GM18909 (cell line): ENCODE data around the gene CAMK1D.

Experiments used
- ATAC-seq: cut with Tn5 transposase; IDR thresholded peaks from one replicate; pipeline ENCODE4 v1.9.1; 2021; ENCODE audit warnings: mild to moderate bottlenecking; ENCODE audit not compliant: unreplicated experiment, poor library complexity

Gene CAMK1D

DNA sequence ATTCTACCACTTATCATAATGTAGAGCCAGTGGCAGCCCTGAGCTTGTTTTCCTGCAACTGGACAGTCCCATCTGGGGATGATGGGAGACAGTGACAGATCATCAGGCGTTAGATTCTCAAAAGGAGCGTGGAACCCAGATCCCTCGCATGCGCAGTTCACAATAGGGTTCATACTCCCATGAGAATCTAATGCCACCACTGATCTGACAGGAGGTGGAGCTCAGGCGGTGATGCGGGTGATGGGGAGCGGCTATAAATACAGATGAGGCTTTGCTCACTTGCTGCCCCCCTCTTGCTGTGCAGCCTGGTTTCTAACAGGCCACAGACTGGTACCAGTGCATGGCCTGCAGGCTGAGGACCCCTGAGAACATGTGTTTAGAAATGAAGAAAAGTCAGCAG is 260.1 kb downstream of the CAMK1D start:
- ATAC-seq: no peak

DNA sequence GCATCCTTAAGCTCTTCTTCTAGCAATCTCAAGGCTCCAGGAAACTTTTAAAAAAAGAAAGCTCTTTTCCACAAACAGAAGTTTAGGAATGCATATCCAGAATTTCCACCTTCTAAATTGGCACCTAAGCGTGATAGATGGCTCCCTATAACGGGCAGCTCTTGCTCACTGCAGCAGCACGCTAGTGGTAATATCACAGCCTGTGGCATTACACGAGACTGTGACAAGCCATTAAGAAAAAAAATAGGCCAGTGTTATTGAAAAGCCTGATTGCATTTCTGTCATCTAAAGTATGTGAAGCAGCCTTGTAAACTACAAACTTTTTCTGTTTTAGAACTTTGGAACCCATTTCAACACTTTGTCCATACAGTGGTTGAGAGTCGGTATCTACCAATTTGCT is 263.8 kb downstream of the CAMK1D start:
- ATAC-seq: no peak

DNA sequence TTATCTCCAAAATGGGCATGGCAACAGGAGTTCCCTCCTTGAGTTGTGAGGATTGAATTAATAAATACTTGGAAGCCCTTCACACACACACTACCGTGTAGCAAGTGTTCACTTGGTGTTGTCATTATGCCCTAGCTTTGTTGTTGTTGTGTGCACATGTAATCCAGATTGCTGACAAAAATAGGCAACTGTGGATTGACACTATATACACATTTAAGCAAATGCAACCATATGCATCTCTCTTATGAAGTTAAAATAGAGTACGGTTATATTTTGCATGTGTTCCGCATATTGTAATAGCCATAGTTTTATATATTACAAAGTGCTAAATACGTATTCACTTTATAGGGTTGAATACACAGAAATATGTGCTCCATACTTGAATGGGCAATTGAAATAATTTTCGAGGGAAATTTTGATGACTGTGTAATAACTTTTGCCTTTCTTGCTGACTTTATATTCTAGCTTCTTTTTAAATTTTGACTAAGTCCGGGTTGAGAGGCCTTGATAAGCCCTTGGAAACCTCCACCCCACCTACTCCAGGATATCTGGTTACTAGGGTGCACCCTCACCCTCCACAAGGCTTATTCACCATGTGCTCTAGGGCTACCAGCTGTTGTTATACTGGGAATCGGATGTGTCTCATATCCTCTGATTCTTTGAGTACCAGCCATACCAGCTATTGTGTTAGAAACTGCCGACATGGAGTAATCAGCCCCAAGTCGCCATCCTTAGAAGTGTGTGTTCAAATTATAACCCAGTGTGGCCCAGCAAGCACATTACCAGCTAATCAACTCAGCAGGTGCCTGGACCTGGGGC is 265.0 kb downstream of the CAMK1D start:
- ATAC-seq: no peak

DNA sequence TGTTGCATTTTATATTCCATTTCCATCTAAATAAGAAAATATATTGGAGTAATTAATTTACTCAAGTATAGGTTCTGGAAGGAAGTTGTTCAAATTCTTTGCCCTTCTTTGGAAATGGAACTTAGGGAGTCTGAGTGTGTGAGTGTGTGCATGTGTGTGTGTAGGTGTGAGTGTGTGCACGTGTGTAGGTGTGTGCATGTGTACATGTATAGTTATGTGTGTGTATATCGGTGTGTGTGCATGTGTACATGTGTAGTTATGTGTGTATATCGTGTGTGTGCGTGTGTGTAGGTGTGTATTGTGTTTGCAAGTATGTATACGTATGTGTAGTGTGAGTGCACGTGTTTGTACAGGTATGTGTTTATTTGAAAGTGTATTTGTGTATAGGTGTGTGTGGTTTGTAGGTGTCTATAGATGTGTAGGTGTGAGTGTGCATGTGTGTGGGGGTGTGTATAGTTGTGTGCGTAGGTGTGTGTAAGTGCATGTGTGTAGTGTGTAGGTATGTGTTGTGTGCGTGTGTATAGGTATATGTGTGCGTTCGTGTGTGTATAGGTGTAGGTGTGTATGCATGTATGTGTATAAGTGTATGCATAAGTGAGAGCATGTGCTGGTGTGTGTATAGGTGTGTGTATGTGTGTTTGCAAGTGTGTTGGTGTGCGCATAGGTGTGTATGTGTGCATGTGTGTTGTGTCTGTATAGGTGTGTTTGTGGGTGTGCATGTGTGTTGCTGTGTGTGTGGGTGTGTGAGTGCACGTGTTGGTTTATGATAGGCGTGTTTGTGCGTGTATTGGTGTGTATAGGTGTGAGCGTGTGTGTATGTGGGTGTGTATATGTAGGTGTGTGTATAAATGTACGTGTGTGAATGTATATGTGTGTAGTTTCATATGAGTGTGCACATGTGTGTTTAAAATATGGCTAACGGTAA is 266.2 kb downstream of the CAMK1D start:
- no peak for ATAC-seq

DNA sequence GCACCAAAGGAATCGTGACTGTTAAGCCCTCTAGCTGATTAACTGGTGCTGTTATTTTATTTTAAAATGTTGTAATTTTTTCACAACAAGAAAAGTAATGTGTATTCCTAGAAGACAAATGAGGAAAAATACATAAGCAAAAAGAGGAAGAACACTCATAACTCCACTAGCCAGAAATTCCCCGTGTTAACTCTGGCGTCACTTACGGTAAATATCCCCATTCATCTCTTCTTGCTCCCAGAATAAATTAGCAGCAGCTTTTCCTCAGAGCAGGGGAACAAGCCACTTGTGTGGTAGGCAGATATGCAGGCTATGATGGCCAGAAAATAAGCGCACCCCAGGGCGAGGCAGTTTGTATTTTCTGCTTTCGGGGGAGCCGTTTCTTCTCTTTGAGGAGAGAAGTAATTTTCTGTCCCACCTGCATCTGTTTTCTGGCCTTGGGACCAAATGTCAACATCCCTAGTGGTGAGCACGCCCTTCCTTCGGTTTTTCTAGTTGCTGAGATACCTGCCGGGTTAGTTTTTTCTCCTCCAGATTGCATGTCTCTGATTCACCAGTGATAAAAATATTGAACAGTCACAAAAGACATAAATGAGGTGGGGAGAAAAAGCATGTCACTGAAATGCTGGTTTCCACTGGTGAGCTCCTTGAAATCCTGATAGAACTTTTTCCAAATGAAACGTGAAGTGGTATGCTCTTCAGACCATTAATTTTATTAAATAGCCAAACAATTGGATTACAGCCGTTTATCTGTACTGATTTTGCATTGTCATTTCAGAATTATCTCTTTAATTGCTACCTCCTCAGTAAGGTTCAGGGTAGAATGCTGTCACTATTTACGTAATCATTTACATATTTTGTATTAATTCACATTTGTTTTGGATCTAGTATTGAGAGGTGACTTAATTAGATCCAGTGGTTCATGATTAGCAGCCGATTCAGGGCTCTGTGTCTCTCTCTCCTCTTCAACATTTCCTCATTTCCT is 268.1 kb downstream of the CAMK1D start:
- no peak for ATAC-seq

DNA sequence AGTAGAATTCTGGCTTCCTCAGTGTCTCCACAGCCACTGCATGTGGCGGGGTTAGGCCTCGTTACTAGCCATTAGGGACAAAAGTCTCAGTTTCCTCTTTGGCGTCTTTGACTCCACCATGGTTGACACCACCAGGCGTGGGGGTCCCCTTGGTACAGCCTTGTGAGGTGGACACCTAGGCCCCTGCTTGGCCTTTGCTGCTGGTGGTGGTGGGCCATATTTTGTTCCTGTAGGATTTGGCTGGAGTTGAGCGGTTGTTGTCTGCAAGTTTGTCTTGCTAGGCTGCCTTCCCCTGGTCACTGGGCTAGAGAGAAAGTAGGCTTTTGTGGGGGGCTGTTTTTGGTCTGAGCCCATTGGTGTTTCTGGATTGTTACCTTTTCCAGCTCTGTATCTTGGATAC is 272.7 kb downstream of the CAMK1D start:
- no peak for ATAC-seq

- ATAC-seq: no peak
Observed at GRCh38 chr10:12622691-12623090, 273.3 kb downstream of the CAMK1D start.

DNA sequence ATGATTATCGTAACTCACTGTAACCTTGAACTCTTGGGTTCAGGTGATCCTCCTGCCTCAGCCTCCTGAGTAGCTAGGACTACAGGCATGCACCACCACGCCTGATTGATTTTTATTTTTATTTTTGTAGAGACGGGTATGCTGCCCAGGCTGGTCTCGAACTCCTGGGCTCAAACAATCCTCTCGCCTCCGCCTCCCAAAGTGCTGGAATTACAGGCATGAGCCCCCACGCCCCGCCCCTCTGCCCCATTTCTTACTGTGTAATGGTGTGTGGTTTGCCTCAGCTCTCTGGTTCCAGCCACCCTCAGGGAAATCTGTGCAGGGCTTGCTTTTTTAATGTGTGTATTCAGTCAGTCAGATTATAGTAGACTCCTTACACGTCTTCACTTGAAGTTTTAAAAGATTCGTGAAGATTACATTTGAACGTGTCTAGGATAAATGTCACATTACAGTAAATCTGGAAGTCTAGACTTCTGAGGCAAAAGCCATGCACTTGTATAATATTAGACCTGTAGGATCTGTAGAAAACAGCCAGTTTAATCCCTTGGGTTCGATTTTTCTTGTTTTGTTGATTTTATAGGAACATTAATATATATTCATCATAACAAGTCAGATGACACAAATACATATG is 276.2 kb downstream of the CAMK1D start:
- ATAC-seq: no peak

DNA sequence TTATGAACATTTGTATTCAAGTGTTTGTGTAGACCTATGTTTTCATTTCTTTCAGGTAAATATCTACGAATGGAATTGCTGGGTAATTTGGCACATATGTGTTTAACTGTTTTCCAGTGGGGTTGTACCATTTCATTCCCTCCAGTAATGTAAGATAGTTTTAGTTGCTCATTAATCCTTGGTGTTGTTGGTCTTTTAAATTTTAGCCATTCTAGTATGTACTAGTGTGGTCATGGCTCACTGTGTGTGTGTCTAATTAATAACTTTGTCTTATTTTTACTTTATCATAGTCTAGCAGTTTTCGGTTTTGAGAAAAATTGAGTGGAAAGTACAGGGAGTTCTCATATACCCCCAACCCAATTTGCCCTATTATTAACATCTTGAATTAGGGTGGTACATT is 278.8 kb downstream of the CAMK1D start:
- no peak for ATAC-seq

DNA sequence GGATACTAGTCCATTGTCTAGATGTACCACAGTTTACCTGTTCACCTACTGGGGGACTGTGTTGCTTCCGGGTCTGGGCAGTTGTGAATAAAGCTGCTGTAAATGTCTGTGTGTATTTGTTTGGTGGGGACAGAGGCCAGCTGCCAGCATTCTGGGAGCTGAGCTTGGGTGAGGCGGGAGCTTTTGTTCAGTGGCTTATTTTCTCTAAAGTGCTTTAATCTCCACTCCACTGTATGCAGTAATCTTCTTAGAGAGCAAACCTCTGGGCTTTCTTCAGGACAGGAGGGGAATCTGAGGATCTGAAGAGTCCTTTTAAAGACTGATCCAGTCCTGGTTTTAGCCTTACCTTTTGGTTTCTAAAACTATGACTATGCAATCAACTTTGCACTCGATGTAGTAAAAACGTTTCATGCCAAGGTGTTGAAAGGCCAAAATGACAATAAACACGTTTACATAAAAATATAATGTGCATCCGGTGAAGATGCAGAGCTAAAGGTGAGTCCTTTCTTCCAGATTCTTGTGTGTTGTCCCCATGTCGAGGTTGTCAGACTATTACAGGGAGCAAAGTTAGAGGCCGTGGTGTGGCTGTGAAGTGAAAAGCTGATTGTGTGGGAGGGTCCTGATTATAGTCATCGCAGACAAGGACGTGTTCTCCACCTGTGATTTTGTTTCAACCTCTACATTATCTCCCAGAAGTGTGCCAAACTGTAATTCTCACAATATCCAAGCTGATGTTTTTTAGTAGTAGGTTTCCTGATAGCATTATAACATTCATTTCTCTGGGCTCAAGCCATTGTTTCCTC is 279.8 kb downstream of the CAMK1D start:
- no peak for ATAC-seq

DNA sequence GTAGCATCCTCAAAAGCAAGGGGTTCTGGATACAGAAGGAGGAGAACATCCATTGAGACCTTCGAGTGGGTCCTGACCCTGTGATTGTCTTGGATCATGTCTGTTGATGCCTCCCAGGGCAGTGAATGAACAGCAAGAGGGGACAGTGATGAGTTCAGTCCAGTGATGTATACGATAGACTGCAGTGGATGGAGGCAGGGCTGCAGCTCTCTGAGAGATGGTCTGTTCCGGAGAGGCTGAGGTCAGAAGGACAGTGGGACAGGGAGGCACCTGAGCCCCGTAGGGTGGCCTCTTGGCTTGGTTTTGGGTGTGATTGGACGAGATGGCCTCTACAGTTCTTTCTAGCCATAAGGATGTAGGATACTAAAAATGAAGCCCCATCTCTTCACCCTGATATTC is 280.4 kb downstream of the CAMK1D start:
- ATAC-seq: no peak

- ATAC-seq: no peak
Observed at GRCh38 chr10:12631216-12631615, 281.9 kb downstream of the CAMK1D start.

- ATAC-seq: no peak
Observed at GRCh38 chr10:12631787-12632562, 282.6 kb downstream of the CAMK1D start.

DNA sequence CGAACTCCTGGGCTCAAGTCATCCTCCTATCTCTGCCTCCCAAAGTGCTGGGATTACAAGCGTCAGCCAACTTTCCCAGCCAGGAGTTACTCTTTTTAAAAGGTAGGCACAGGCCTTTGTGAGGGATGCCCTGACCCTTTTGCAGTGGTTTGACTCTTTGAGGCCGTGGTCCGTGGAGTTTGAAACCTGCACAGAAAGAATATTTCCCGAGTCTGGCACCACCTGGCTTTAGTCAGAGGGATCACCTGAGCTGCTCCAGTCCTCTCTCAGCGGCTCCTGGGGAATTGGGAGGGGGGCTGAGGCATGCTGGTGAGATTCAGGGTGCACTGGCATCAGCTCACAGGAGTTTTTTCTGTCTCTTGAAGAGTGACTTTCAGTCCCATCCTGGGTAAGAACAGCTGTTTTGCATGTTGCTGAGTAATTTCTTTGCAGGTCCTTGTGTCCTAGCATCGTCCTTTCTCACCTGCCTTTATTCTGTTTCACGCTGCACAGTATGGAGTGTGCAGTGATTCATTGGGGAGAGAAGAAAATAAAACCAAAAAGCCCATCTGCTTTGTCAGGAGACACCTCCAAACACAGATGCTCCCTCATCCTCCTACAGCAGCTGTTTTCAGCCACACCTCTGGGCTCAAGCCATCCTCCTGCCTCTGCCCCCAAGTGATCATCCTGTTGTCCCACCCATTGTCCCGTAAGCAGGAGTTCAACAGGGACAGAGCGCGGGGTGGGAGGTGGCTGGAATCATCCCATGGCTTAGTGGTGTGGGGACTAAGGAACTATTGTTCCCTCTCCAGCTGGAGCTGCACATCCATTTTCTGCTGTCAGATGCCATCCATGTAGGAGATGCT is 284.7 kb downstream of the CAMK1D start:
- peak; percentile 39 for ATAC-seq

- ATAC-seq: no peak
Observed at GRCh38 chr10:12634621-12634931, 285.2 kb downstream of the CAMK1D start.

DNA sequence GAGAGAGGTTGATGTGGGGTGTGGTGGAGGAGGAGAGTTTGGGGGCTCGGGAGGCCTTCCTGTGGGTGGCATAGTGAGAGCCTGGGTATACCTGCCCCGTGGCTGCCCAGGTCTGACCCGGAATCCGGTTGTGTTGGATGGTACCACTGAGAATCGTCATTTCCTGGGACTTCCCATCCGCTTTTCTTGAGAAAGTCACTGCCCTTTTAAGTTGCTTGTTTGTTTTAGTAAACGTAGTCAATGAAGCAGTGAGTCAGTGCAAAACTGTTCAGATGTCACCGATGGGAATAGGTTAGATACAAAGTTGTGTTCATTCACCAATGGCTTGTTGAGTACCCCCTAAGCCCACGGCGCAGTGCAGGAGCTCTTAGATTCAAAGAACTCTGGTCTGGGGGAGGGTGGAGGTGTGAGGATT is 285.8 kb downstream of the CAMK1D start:
- no peak for ATAC-seq

GRCh38 chr10:12636571-12636970 is 287.2 kb downstream of the CAMK1D start:
- no peak for ATAC-seq

- no peak for ATAC-seq
Observed at GRCh38 chr10:12637649-12638048, 288.3 kb downstream of the CAMK1D start.
